GM12865 (cell line): ENCODE data around the gene ACTRT2.

Experiments
- DNase-seq: peaks from one replicate; pipeline ENCODE4 v3.0.0; 2010; ENCODE audit warnings: low read depth
- H3K4me3 ChIP-seq: 2 replicates; pipeline ENCODE4 v1.5.1; 2011; ENCODE audit warnings: mild to moderate bottlenecking, low read depth, low read length, control low read depth
- CTCF ChIP-seq: IDR thresholded peaks from 2 replicates; pipeline ENCODE4 v1.5.1; 2011; ENCODE audit warnings: low read length, control low read depth, low read depth, inconsistent platforms; ENCODE audit not compliant: insufficient read depth; ENCODE audit errors: missing control alignments

ACTRT2 gene

DNA sequence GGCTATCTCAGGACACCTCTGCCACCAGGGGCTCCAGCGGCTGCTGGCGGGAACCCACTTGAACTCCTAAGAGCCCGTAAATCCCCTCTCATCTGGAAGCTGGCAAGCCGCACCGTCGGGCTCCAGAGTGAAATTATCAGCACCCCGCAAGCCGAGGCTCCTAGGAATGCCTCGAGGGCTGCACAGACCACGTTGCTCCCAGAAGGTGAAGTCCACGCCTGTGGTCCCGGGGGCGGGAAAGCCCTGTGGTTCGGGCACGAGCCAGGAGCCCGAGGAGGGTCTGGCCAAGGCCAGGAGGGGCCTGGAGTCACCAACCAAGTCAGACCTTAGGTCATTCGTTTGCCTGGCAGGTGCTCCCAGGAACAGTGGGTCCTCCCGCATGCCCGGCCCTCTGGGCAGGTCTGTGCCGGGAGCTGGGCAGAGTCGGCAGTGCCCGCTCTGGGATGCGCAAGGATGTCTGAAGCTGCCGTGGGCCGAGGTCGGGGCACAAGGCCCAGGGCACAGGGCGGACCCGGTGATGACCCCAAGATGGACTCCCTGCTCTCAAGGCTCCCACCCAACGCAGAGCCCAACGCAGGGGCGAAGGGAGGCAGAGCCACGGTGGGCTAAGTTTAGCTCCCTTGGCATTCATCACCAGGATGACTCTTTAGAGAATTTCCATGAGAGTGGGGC is 8.9 kb downstream of the ACTRT2 start:
- no peak for DNase-seq
- no peak for TF ChIP-seq CTCF
- H3K4me3 ChIP-seq, result no peak overlapping the region

DNA sequence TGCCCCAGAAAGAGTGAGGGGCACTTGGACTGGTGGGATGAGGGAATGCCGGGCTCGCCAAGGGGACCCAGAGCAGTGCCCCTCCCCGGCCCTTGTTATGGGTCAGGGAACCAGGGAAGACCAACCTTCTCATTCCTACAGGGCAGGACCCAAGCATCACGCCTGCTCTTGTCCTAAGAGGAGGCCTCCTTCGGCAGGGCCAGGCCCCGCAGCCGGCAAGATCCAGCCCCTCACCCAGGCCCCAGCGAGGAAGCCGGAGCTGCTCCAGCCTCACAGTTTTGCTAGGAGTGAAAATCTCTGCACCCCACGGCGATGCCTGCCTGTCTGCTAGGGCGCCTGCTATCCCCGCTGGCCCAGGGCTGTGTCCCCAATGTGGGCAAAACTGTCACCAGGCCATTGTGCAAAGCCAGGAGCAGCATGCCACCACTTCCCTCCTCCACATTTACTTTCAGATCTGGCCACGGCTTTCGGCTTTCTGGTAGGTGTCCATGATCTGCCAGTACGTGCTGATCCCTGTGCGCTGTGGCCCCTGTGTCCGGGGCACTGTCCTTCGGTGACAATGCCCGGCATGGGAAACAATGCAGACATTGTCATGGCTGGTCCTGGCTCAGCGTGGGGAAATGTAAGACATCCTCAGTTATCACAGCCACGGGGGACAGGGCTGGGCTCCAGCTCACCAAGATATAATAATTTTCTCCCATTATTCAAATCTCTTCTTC is 9.6 kb downstream of the ACTRT2 start:
- TF ChIP-seq CTCF, result no peak
- no peak overlapping the region for H3K4me3 ChIP-seq
- DNase-seq, result no peak

- no peak for TF ChIP-seq CTCF
These were observed 10.3 kb downstream of the ACTRT2 start for GRCh38 chr1:3031401-3032221.

DNA sequence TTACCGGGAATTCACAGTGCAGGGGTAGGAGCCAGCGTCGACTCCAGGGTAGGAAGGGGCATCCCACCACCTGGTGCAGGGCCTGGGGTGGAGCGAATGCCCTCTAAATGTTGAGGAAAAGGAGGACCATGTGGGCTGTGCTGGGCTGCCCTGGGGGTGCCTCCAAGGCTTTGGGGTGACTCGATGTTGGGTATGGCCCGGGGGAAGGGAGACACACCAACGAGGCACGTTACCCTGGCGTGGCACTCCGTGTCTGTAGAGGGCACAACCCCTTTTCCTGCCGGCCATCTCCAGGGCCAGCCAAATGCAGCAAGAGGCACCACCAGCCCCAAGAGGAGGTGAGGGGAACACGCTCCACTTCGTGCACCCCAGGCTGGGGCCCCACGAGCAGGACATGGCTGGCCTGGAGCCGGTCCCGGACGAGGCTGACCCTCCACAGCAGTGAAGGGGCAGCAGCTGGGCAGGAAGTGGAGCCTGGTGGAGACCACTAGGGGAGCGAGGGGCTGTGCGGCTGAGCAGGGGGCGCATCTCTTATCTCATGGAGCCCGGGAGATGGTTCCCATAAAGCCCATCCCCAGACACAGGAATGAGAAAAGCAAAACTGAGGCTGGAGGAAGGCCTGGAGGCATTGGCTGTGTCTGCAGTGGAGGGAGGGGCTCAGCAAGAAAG is 11.2 kb downstream of the ACTRT2 start:
- DNase-seq, result no peak
- H3K4me3 ChIP-seq, result no peak overlapping the region

More at GRCh38 chr1:3031401-3032221, 10.3 kb downstream of the ACTRT2 start:
- DNase-seq, result no peak
- H3K4me3 ChIP-seq, result no peak overlapping the region

DNA sequence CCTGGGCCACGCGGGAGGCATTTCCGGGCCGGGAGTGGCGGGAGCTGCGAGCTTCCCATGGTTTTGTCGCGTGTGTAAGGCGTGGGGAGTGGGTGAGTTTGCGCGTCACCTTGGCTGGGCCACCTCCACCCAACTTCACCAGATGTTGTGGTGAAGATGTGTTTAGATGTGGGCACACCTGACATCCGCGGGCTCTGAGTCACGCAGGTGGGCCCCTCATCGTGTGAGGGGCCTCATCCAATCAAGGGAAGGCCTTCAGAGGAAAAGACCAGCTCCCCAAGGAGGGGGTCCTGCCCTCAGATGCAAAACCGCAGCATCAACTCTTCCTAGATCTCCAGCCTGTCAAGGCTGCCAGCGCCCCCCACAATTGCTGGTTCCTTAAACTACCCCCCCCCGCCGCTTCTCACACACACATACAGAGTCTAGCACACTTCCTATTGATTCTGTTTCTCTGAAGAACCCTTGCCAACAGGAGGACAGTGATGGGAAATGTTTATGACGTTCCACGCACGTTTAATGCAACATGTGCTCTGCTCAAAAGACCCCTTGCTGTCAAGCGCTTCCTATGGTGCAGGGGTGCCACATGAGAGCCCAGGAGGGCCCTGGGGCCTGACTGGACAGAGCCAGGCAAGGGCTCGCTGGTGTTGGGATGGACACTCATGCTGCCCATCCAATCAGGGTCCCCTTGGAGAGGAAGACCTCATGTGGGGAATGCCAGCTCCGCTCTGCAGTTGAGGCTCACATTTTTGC is 11.9 kb downstream of the ACTRT2 start:
- no peak for DNase-seq
- no peak for TF ChIP-seq CTCF
- no peak overlapping the region for H3K4me3 ChIP-seq

More for the DNA sequence above, 11.2 kb downstream of the ACTRT2 start:
- TF ChIP-seq CTCF, result no peak

- TF ChIP-seq CTCF, result no peak
- DNase-seq, result no peak
- no peak overlapping the region for H3K4me3 ChIP-seq
These were observed 12.5 kb downstream of the ACTRT2 start for GRCh38 chr1:3033790-3034090.
